SK-N-SH (cell line): ENCODE measurements around the gene TJP2. TPM values are rescaled to one million over a fixed set of nuclear protein-coding genes. Genes with fewer than 3 reads are reported as not detected.

Experiments
- CTCF ChIA-PET: fragments of 300-600, 350-600 bp; formaldehyde crosslinking; extraction: SDS; loops from one replicate; lab custom pipeline; 2021; lab: Yijun Ruan, JAX
- POLR2A ChIA-PET: fragments of 350-600 bp; sonication (Branson Sonifier 250); formaldehyde crosslinking; extraction: SDS; loops from one replicate; lab custom pipeline; 2020; ENCODE audit warnings: antibody characterized with exemption, inconsistent platforms; lab: Yijun Ruan, JAX
- DNase-seq: peaks from one replicate; pipeline ENCODE4 v3.0.0; 2012
- H2AFZ ChIP-seq: fragments of 200-600 bp; sonication (generic); 2 replicates; pipeline ENCODE4 v1.8.1; 2016; ENCODE audit warnings: antibody characterized with exemption, mild to moderate bottlenecking, low read depth
- H3F3A ChIP-seq: fragments of 200-600 bp; sonication (generic); replicated peaks from 2 replicates; pipeline ENCODE3; 2016; ENCODE audit warnings: antibody characterized with exemption, mild to moderate bottlenecking; ENCODE audit not compliant: insufficient read depth
- H3K27ac ChIP-seq, 2 experiments: fragments of 200-500 bp in 1 of 2; fragments of 200-600 bp in 1 of 2; sonication (Bioruptor generic) in 1 of 2; sonication (generic), shearing (Covaris generic) in 1 of 2; 2 replicates each; pipeline versions ENCODE4 v1.5.1 to v1.6.1; 2014 to 2016; ENCODE audit warnings: low read depth in 2 of 2, inconsistent platforms in 1 of 2, low read length in 1 of 2, mild to moderate bottlenecking in 1 of 2, mixed read lengths in 1 of 2
- H3K27me3 ChIP-seq: fragments of 200-600 bp; sonication (generic), shearing (Covaris generic); 2 replicates; pipeline ENCODE4 v1.6.1; 2016; ENCODE audit warnings: mixed run types; ENCODE audit not compliant: insufficient read depth
- H3K36me3 ChIP-seq, 2 experiments: fragments of 200-500 bp in 1 of 2; fragments of 200-600 bp in 1 of 2; sonication (Bioruptor generic) in 1 of 2; sonication (generic) in 1 of 2; replicated peaks in 1 of 2; 2 replicates each; pipeline versions ENCODE3 to v1.5.1; 2014 to 2016; ENCODE audit warnings: low read length in 1 of 2, mild to moderate bottlenecking in 1 of 2; ENCODE audit not compliant: insufficient read depth in 2 of 2, control insufficient read depth in 1 of 2
- H3K4me1 ChIP-seq, 2 experiments: fragments of 200-500 bp in 1 of 2; fragments of 200-600 bp in 1 of 2; sonication (Bioruptor generic) in 1 of 2; sonication (generic), shearing (Covaris generic) in 1 of 2; 2 replicates each; pipeline versions ENCODE4 v1.5.1 to v1.6.1; 2014 to 2016; ENCODE audit warnings: low read depth in 1 of 2, low read length in 1 of 2, mixed run types in 1 of 2; ENCODE audit not compliant: insufficient read depth in 2 of 2, control insufficient read depth in 1 of 2
- H3K4me2 ChIP-seq: fragments of 200-600 bp; sonication (generic), shearing (Covaris generic); 2 replicates; pipeline ENCODE4 v1.6.1; 2017; ENCODE audit warnings: mixed run types
- H3K4me3 ChIP-seq, 2 experiments: fragments of 200-500 bp in 1 of 2; fragments of 200-600 bp in 1 of 2; sonication (Bioruptor generic) in 1 of 2; sonication (generic), shearing (Covaris generic) in 1 of 2; 2 replicates each; pipeline versions ENCODE4 v1.5.1 to v1.8.1; 2014 to 2016; ENCODE audit warnings: low read depth in 2 of 2, inconsistent platforms in 1 of 2, low read length in 1 of 2, mild to moderate bottlenecking in 1 of 2, mixed read lengths in 1 of 2, moderate library complexity in 1 of 2
- H3K79me2 ChIP-seq: fragments of 200-600 bp; sonication (generic); 2 replicates; pipeline ENCODE4 v1.8.1; 2017; ENCODE audit warnings: mild to moderate bottlenecking; ENCODE audit not compliant: insufficient read depth
- H3K9ac ChIP-seq: fragments of 200-600 bp; sonication (generic); 2 replicates; pipeline ENCODE4 v1.6.1; 2017; ENCODE audit warnings: mixed run types
- H3K9me2 ChIP-seq: fragments of 200-600 bp; sonication (generic); 2 replicates; pipeline ENCODE4 v1.6.1; 2017; ENCODE audit warnings: mixed run types
- H3K9me3 ChIP-seq: fragments of 200-600 bp; sonication (generic); 2 replicates; pipeline ENCODE4 v1.6.1; 2017; ENCODE audit warnings: mixed run types, mild to moderate bottlenecking, moderate library complexity
- H4K20me1 ChIP-seq: fragments of 200-600 bp; sonication (generic); 2 replicates; pipeline ENCODE4 v1.6.1; 2017; ENCODE audit warnings: mild to moderate bottlenecking, mixed run types; ENCODE audit not compliant: insufficient read depth
- EP300 ChIP-seq, 2 experiments: IDR thresholded peaks; 2 replicates each; pipeline versions ENCODE4 v1.4.0 to v1.6.1; 2012; ENCODE audit warnings: borderline replicate concordance in 1 of 2, low read depth in 1 of 2, low read length in 1 of 2
- FOXJ3 ChIP-seq: sonication (generic); formaldehyde crosslinking; IDR thresholded peaks from 2 replicates; pipeline ENCODE4 v1.5.1; 2020; ENCODE audit warnings: mild to moderate bottlenecking, missing genetic modification reagents
- FOXM1 ChIP-seq: IDR thresholded peaks from 2 replicates; pipeline ENCODE4 v1.4.0; 2012; ENCODE audit warnings: low read depth, mild to moderate bottlenecking
- GATA2 ChIP-seq: sonication (generic); formaldehyde crosslinking; IDR thresholded peaks from 2 replicates; pipeline ENCODE4 v1.5.0; 2020; ENCODE audit warnings: mild to moderate bottlenecking, missing genetic modification reagents
- JUND ChIP-seq: IDR thresholded peaks from 2 replicates; pipeline ENCODE4 v1.4.0; 2012
- MEF2A ChIP-seq: IDR thresholded peaks from 2 replicates; pipeline ENCODE4 v1.4.0; 2012; ENCODE audit warnings: low read depth, borderline replicate concordance
- NFIC ChIP-seq: IDR thresholded peaks from 2 replicates; pipeline ENCODE4 v1.4.0; 2012; ENCODE audit warnings: borderline replicate concordance
- NRF1 ChIP-seq: IDR thresholded peaks from 2 replicates; pipeline ENCODE4 v1.6.1; 2012; ENCODE audit warnings: low read depth, mild to moderate bottlenecking, low read length
- POLR2AphosphoS5 ChIP-seq: IDR thresholded peaks from 2 replicates; pipeline ENCODE4 v1.6.1; 2012; ENCODE audit warnings: low read depth, low read length
- USF1 ChIP-seq: IDR thresholded peaks from 2 replicates; pipeline ENCODE4 v1.4.0; 2012; ENCODE audit warnings: low read depth, borderline replicate concordance
- ZBTB33 ChIP-seq: IDR thresholded peaks from 2 replicates; pipeline ENCODE4 v1.4.0; 2012; ENCODE audit warnings: low read depth, borderline replicate concordance
- WGBS: methylation state at CpG from one replicate; pipeline ENCODE4 v1.1.6; 2017; ENCODE audit warnings: low lambda C conversion rate; 5-methylcytosine and 5-hydroxymethylcytosine counted together
- polyA plus RNA-seq, 3 experiments: library from polyadenylated mRNA; depleted of rRNA; stranded (reverse); fragments of >200 nt; gene quantifications; 2 replicates each; pipeline ENCODE4 v1.2.3, GENCODE V29; 2012
- TF ChIP-seq, protein P1 (sequence below): fragments of 150-350 bp; IDR thresholded peaks from 2 replicates; pipeline ENCODE4 v1.6.1; 2017; ENCODE audit warnings: antibody characterized with exemption, low read length, low read depth, borderline replicate concordance
- TF ChIP-seq, protein P2 (sequence below): fragments of 150-350 bp; IDR thresholded peaks from 2 replicates; pipeline ENCODE4 v1.6.1; 2016; ENCODE audit warnings: mild to moderate bottlenecking, low read depth, low read length

TJP2 gene
- polyA plus RNA-seq, 1 of the 3 experiments (the other 2 are of a cell fraction), result 17.7 TPM

GRCh38 chr9:69237702-69238295 is 63.7 kb downstream of the TJP2 start (continued):
- TF ChIP-seq, protein P1, sequence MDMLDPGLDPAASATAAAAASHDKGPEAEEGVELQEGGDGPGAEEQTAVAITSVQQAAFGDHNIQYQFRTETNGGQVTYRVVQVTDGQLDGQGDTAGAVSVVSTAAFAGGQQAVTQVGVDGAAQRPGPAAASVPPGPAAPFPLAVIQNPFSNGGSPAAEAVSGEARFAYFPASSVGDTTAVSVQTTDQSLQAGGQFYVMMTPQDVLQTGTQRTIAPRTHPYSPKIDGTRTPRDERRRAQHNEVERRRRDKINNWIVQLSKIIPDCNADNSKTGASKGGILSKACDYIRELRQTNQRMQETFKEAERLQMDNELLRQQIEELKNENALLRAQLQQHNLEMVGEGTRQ, result no peak
- no peak for TF ChIP-seq JUND
- no peak for TF ChIP-seq NRF1

- ChIA-PET CTCF (interaction anchor here (1.4 kb wide), 1 partner anchor 20 kb away, joined by 5 read pairs; no protein-coding TSS in a partner anchor), POLR2A (no interaction called here)
- Histone ChIP-seq H4K20me1 (no peaks in the 10 kb centered on the region), H3K4me1 (no peaks in the 10 kb centered on the region), H3K4me2 (no peak overlapping the region), H3K79me2 (no peaks in the 10 kb centered on the region), H3F3A (no peaks in the 10 kb centered on the region), H3K36me3 (peaks cover 30 to 55% of the 10 kb centered on the region in 2 experiments), H3K9me3 (no peaks in the 10 kb centered on the region), H3K4me3 (no peak overlapping the region), H3K9ac (no peak overlapping the region), H2AFZ (no peak overlapping the region), H3K27ac (no peak overlapping the region), H3K27me3 (no peaks in the 10 kb centered on the region), H3K9me2 (no peaks in the 10 kb centered on the region)
- no peak for DNase-seq
- TF ChIP-seq, protein P1, result no peak
- TF ChIP-seq, protein P2, sequence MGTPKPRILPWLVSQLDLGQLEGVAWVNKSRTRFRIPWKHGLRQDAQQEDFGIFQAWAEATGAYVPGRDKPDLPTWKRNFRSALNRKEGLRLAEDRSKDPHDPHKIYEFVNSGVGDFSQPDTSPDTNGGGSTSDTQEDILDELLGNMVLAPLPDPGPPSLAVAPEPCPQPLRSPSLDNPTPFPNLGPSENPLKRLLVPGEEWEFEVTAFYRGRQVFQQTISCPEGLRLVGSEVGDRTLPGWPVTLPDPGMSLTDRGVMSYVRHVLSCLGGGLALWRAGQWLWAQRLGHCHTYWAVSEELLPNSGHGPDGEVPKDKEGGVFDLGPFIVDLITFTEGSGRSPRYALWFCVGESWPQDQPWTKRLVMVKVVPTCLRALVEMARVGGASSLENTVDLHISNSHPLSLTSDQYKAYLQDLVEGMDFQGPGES, result no peak
- TF ChIP-seq GATA2 (CRISPR knock-in tag) (no peak), EP300 (IDR thresholded peaks at IDR 0.05; ENCODE audit: borderline replicate concordance in 1 of 2, low read depth in 1 of 2, low read length in 1 of 2) (no peak), JUND (no peak), FOXJ3 (no peak), MEF2A (no peak), FOXM1 (no peak), USF1 (no peak), POLR2AphosphoS5 (no peak), NFIC (no peak), ZBTB33 (no peak)
- 85% methylated on average over 2 of the region's 2 CpGs for WGBS
Observed at GRCh38 chr9:69243116-69243515, 69.0 kb downstream of the TJP2 start.
